ENCODE results near the gene SNAP25.

SNAP25 gene

GRCh38 chr20:10313215-10313614 is 94.6 kb downstream of the SNAP25 start:
- no peaks in the 10 kb centered on the region for H3K79me2 ChIP-seq
- H3K4me1 ChIP-seq: no peaks in the 10 kb centered on the region
- no peak overlapping the region for H3K4me2 ChIP-seq (ENCODE audit: low read length)
- H3K9ac ChIP-seq: no peak overlapping the region
- H3K27me3 ChIP-seq (ENCODE audit: control insufficient read depth, insufficient read depth, low read length): no peaks in the 10 kb centered on the region
- no peak overlapping the region for H2AFZ ChIP-seq
- H3K27ac ChIP-seq: no peak overlapping the region
- no peak for TF ChIP-seq CTCF (IDR thresholded peaks at IDR 0.05)
- no peaks in the 10 kb centered on the region for H3K36me3 ChIP-seq (ENCODE audit: control insufficient read depth, insufficient read depth, low read length)
- H3K4me3 ChIP-seq (ENCODE audit: low read depth, low read length): no peak overlapping the region
- no peaks in the 10 kb centered on the region for H3K9me3 ChIP-seq (ENCODE audit: control insufficient read depth, low read length)

- Histone ChIP-seq H3K27ac (no peak overlapping the region), H3K36me3 (ENCODE audit: control insufficient read depth, insufficient read depth, low read length) (no peaks in the 10 kb centered on the region), H3K27me3 (ENCODE audit: control insufficient read depth, insufficient read depth, low read length) (no peaks in the 10 kb centered on the region), H3K4me2 (ENCODE audit: low read length) (no peak overlapping the region), H3K79me2 (no peaks in the 10 kb centered on the region), H2AFZ (no peak overlapping the region), H3K9ac (no peak overlapping the region), H3K9me3 (ENCODE audit: control insufficient read depth, low read length) (no peaks in the 10 kb centered on the region), H3K4me1 (no peaks in the 10 kb centered on the region), H3K4me3 (ENCODE audit: low read depth, low read length) (no peak overlapping the region)
- TF ChIP-seq CTCF (IDR thresholded peaks at IDR 0.05): no peak
Measured at GRCh38 chr20:10313701-10314100, 95.1 kb downstream of the SNAP25 start.

- no peaks in the 10 kb centered on the region for H3K36me3 ChIP-seq (ENCODE audit: control insufficient read depth, insufficient read depth, low read length)
- no peaks in the 10 kb centered on the region for H3K79me2 ChIP-seq
- no peak overlapping the region for H3K4me3 ChIP-seq (ENCODE audit: low read depth, low read length)
- no peak overlapping the region for H3K27ac ChIP-seq
- no peak for TF ChIP-seq CTCF (IDR thresholded peaks at IDR 0.05)
- H2AFZ ChIP-seq: no peak overlapping the region
- no peaks in the 10 kb centered on the region for H3K27me3 ChIP-seq (ENCODE audit: control insufficient read depth, insufficient read depth, low read length)
- H3K4me2 ChIP-seq (ENCODE audit: low read length): no peak overlapping the region
- H3K9ac ChIP-seq: no peak overlapping the region
- H3K4me1 ChIP-seq: no peaks in the 10 kb centered on the region
- H3K9me3 ChIP-seq (ENCODE audit: control insufficient read depth, low read length): no peaks in the 10 kb centered on the region
Measured at GRCh38 chr20:10314198-10314597, 95.6 kb downstream of the SNAP25 start.

GRCh38 chr20:10315138-10315537 is 96.5 kb downstream of the SNAP25 start:
- H2AFZ ChIP-seq: no peak overlapping the region
- H3K9ac ChIP-seq: no peak overlapping the region
- no peaks in the 10 kb centered on the region for H3K79me2 ChIP-seq
- no peaks in the 10 kb centered on the region for H3K4me1 ChIP-seq
- no peaks in the 10 kb centered on the region for H3K27me3 ChIP-seq (ENCODE audit: control insufficient read depth, insufficient read depth, low read length)
- TF ChIP-seq CTCF (IDR thresholded peaks at IDR 0.05): no peak
- H3K4me2 ChIP-seq (ENCODE audit: low read length): no peak overlapping the region
- H3K9me3 ChIP-seq (ENCODE audit: control insufficient read depth, low read length): no peaks in the 10 kb centered on the region
- H3K36me3 ChIP-seq (ENCODE audit: control insufficient read depth, insufficient read depth, low read length): no peaks in the 10 kb centered on the region
- no peak overlapping the region for H3K27ac ChIP-seq
- no peak overlapping the region for H3K4me3 ChIP-seq (ENCODE audit: low read depth, low read length)

- no peak for TF ChIP-seq CTCF (IDR thresholded peaks at IDR 0.05)
- H3K9me3 ChIP-seq (ENCODE audit: control insufficient read depth, low read length): no peaks in the 10 kb centered on the region
- H3K27me3 ChIP-seq (ENCODE audit: control insufficient read depth, insufficient read depth, low read length): no peaks in the 10 kb centered on the region
Measured at GRCh38 chr20:10316582-10316981, 98.0 kb downstream of the SNAP25 start.

More at GRCh38 chr20:10316582-10316981, 98.0 kb downstream of the SNAP25 start:
- H2AFZ ChIP-seq: no peak overlapping the region
- H3K4me2 ChIP-seq (ENCODE audit: low read length): no peak overlapping the region
- no peaks in the 10 kb centered on the region for H3K4me1 ChIP-seq
- no peaks in the 10 kb centered on the region for H3K36me3 ChIP-seq (ENCODE audit: control insufficient read depth, insufficient read depth, low read length)
- no peak overlapping the region for H3K27ac ChIP-seq
- no peak overlapping the region for H3K9ac ChIP-seq
- H3K4me3 ChIP-seq (ENCODE audit: low read depth, low read length): no peak overlapping the region
- no peaks in the 10 kb centered on the region for H3K79me2 ChIP-seq
